HCT116 (cell line): ENCODE data around the gene FUOM. TPM values are rescaled to one million over a fixed set of nuclear protein-coding genes. Genes with fewer than 3 reads are reported as not detected.

Source experiments
- ATAC-seq: fragments of 200-7000 bp; cut with Tn5 transposase; 2 replicates; pipeline ENCODE4 v1.9.1; 2020; ENCODE audit warnings: mild to moderate bottlenecking, moderate library complexity
- BruUV-seq: library from RNA; stranded (reverse); fragments of 400-500 nt; replicated peaks from 2 replicates; lab custom pipeline; 2021; lab: Mats Ljungman, UMichigan
- CTCF ChIA-PET: fragments of 300-600 bp; sonication (Branson Sonifier 250); formaldehyde crosslinking; loops from one replicate; lab custom pipeline; 2021; ENCODE audit warnings: antibody characterized with exemption; lab: Charles Lee
- POLR2A ChIA-PET: fragments of 300-600, 350-600 bp; sonication (Branson Sonifier 250); formaldehyde crosslinking; loops from one replicate; lab custom pipeline; 2021; ENCODE audit warnings: antibody characterized with exemption; lab: Charles Lee
- RAD21 ChIA-PET, 2 experiments: fragments of 300-600 bp; sonication (Branson Sonifier 250); formaldehyde crosslinking; loops; one replicate each; lab custom pipeline; 2023; ENCODE audit warnings: low total read pairs in 2 of 2; ENCODE audit not compliant: uncharacterized antibody in 2 of 2, unreplicated experiment in 2 of 2, low non-redundant PET in 1 of 2; lab: Charles Lee
- DNase-seq: peaks from one replicate; pipeline ENCODE4 v3.0.0-alpha.2; 2010; ENCODE audit warnings: low read depth, low spot score
- H2AFZ ChIP-seq: fragments of 200-600 bp; shearing (Covaris generic), sonication (generic); 2 replicates; pipeline ENCODE4 v1.6.1; 2017; ENCODE audit warnings: low read depth, mixed run types, mixed read lengths, antibody characterized with exemption, low read length; ENCODE audit not compliant: poor library complexity, severe bottlenecking
- H3K27ac ChIP-seq: 2 replicates; pipeline ENCODE4 v1.5.1; 2012; ENCODE audit warnings: low read depth, low read length
- H3K27me3 ChIP-seq: fragments of 200-600 bp; sonication (generic); 2 replicates; pipeline ENCODE4 v1.6.1; 2016; ENCODE audit warnings: mixed run types, low read length, mixed read lengths; ENCODE audit not compliant: insufficient read depth
- H3K36me3 ChIP-seq, 2 experiments: fragments of 200-500 bp in 1 of 2; fragments of 200-600 bp in 1 of 2; sonication (Bioruptor generic) in 1 of 2; sonication (generic) in 1 of 2; 2 replicates each; pipeline versions ENCODE4 v1.5.1 to v1.6.1; 2014 to 2016; ENCODE audit warnings: low read length in 2 of 2, inconsistent platforms in 1 of 2, mixed read lengths in 1 of 2, mixed run types in 1 of 2; ENCODE audit not compliant: insufficient read depth in 2 of 2, control insufficient read depth in 1 of 2
- H3K4me1 ChIP-seq, 2 experiments: fragments of 200-600 bp in 1 of 2; sonication (generic) in 1 of 2; 2 replicates each; pipeline versions ENCODE4 v1.5.1 to v1.6.1; 2012 to 2017; ENCODE audit warnings: low read length in 2 of 2, inconsistent platforms in 1 of 2, mild to moderate bottlenecking in 1 of 2, mixed read lengths in 1 of 2, mixed run types in 1 of 2, moderate library complexity in 1 of 2; ENCODE audit not compliant: insufficient read depth in 2 of 2, control insufficient read depth in 1 of 2
- H3K4me2 ChIP-seq: fragments of 200-600 bp; sonication (generic); 2 replicates; pipeline ENCODE4 v1.6.1; 2017; ENCODE audit warnings: mixed run types, low read length, mixed read lengths
- H3K4me3 ChIP-seq, 2 experiments: fragments of 200-600 bp in 1 of 2; sonication (generic) in 1 of 2; replicated peaks in 1 of 2; 2 replicates each; pipeline ENCODE4 v1.5.1; 2011 to 2016; ENCODE audit warnings: low read length in 2 of 2, control low read depth in 1 of 2, low read depth in 1 of 2, mild to moderate bottlenecking in 1 of 2, mixed read lengths in 1 of 2, mixed run types in 1 of 2
- H3K79me2 ChIP-seq: fragments of 200-600 bp; sonication (generic); 2 replicates; pipeline ENCODE4 v1.6.1; 2017; ENCODE audit warnings: mild to moderate bottlenecking, mixed run types, low read length, moderate library complexity, mixed read lengths; ENCODE audit not compliant: insufficient read depth
- H3K9ac ChIP-seq: fragments of 200-600 bp; sonication (generic); 2 replicates; pipeline ENCODE4 v1.6.1; 2016; ENCODE audit warnings: low read length, mixed read lengths
- H3K9me2 ChIP-seq: fragments of 200-600 bp; sonication (generic), shearing (Covaris generic); 2 replicates; pipeline ENCODE4 v1.6.1; 2017; ENCODE audit warnings: mixed run types, mild to moderate bottlenecking, moderate library complexity; ENCODE audit not compliant: insufficient read depth
- H3K9me3 ChIP-seq, 2 experiments: fragments of 200-500 bp in 1 of 2; fragments of 200-600 bp in 1 of 2; sonication (Bioruptor generic) in 1 of 2; sonication (generic) in 1 of 2; 2 replicates each; pipeline ENCODE4 v1.6.1; 2014 to 2017; ENCODE audit warnings: low read length in 2 of 2, mixed read lengths in 2 of 2, inconsistent platforms in 1 of 2, low read depth in 1 of 2, mild to moderate bottlenecking in 1 of 2, mixed run types in 1 of 2, moderate library complexity in 1 of 2; ENCODE audit not compliant: control insufficient read depth in 1 of 2, insufficient read depth in 1 of 2
- H4K20me1 ChIP-seq: fragments of 200-600 bp; sonication (generic), shearing (Covaris generic); 2 replicates; pipeline ENCODE4 v1.6.1; 2017; ENCODE audit warnings: mixed run types, mild to moderate bottlenecking, moderate library complexity; ENCODE audit not compliant: insufficient read depth
- CBX3 ChIP-seq: IDR thresholded peaks from 2 replicates; pipeline ENCODE4 v1.6.1; 2012; ENCODE audit warnings: low read depth
- CEBPB ChIP-seq: IDR thresholded peaks from 2 replicates; pipeline ENCODE4 v1.6.1; 2012; ENCODE audit warnings: low read depth
- CTCF ChIP-seq, 3 experiments: fragments of 200-600 bp in 1 of 3; sonication (generic) in 1 of 3; IDR thresholded peaks in 2 of 3; conservative IDR thresholded peaks in 1 of 3; 2 replicates each; pipeline ENCODE4 v1.5.1; 2012 to 2017; ENCODE audit warnings: low read depth in 2 of 3, low read length in 2 of 3, antibody characterized with exemption in 1 of 3, borderline replicate concordance in 1 of 3, control low read depth in 1 of 3, mild to moderate bottlenecking in 1 of 3, mixed read lengths in 1 of 3, mixed run types in 1 of 3, moderate library complexity in 1 of 3; ENCODE audit not compliant: insufficient read depth in 1 of 3
- EGR1 ChIP-seq: IDR thresholded peaks from 2 replicates; pipeline ENCODE4 v1.6.1; 2012; ENCODE audit warnings: low read depth
- ELF1 ChIP-seq: IDR thresholded peaks from 2 replicates; pipeline ENCODE4 v1.6.1; 2012; ENCODE audit warnings: low read depth, borderline replicate concordance
- EZH2 ChIP-seq: fragments of 200-600 bp; sonication (generic); IDR thresholded peaks from 2 replicates; pipeline ENCODE4 v1.6.1; 2017; ENCODE audit warnings: antibody characterized with exemption, mixed run types
- FOSL1 ChIP-seq: IDR thresholded peaks from 2 replicates; pipeline ENCODE4 v1.6.1; 2012; ENCODE audit warnings: low read depth
- POLR2A ChIP-seq: IDR thresholded peaks from 2 replicates; pipeline ENCODE4 v1.7.0; 2011; ENCODE audit warnings: borderline replicate concordance; ENCODE audit not compliant: insufficient read depth, insufficient read length; ENCODE audit errors: extremely low read depth
- POLR2AphosphoS5 ChIP-seq: IDR thresholded peaks from 2 replicates; pipeline ENCODE4 v1.6.1; 2011; ENCODE audit warnings: mild to moderate bottlenecking, low read depth, low read length, moderate library complexity
- RAD21 ChIP-seq: IDR thresholded peaks from 2 replicates; pipeline ENCODE4 v1.6.1; 2012; ENCODE audit warnings: low read depth, mild to moderate bottlenecking
- SIN3A ChIP-seq: IDR thresholded peaks from 2 replicates; pipeline ENCODE4 v1.6.1; 2012; ENCODE audit warnings: low read depth
- SP1 ChIP-seq: IDR thresholded peaks from 2 replicates; pipeline ENCODE4 v1.6.1; 2012; ENCODE audit warnings: low read depth
- SRF ChIP-seq: IDR thresholded peaks from 2 replicates; pipeline ENCODE4 v1.6.1; 2012; ENCODE audit warnings: low read depth
- YY1 ChIP-seq: IDR thresholded peaks from 2 replicates; pipeline ENCODE4 v1.6.1; 2011; ENCODE audit warnings: low read length, low read depth, moderate library complexity, mild to moderate bottlenecking; ENCODE audit not compliant: insufficient replicate concordance; ENCODE audit errors: extremely low read depth
- ZBTB33 ChIP-seq: IDR thresholded peaks from 2 replicates; pipeline ENCODE4 v1.6.1; 2011; ENCODE audit warnings: mild to moderate bottlenecking, low read length, moderate library complexity; ENCODE audit not compliant: insufficient replicate concordance; ENCODE audit errors: extremely low read depth
- ZFX ChIP-seq: fragments of 450-650 bp; IDR thresholded peaks from 2 replicates; pipeline ENCODE4 v1.6.1; 2017
- ZNF274 ChIP-seq: fragments of 200-500 bp; sonication (Bioruptor generic); IDR thresholded peaks from 2 replicates; pipeline ENCODE4 v1.6.1; 2014; ENCODE audit warnings: mild to moderate bottlenecking, low read depth, low read length, inconsistent platforms
- intact Hi-C: fragments of 100-400 bp; cut with micrococcal nuclease; formaldehyde crosslinking; loops from 2 replicates; pipeline ENCODE4 v1.10.0; 2022
- total RNA-seq: library from RNA; stranded (reverse); gene quantifications from one replicate; pipeline ENCODE4 v1.2.1, GENCODE V29; 2021; ENCODE audit not compliant: unreplicated experiment
- TF ChIP-seq, protein P1 (sequence below): IDR thresholded peaks from 2 replicates; pipeline ENCODE4 v1.6.1; 2012

Gene FUOM
- total RNA-seq, 1 experiment from 2014 or later = 21.5 TPM

DNA sequence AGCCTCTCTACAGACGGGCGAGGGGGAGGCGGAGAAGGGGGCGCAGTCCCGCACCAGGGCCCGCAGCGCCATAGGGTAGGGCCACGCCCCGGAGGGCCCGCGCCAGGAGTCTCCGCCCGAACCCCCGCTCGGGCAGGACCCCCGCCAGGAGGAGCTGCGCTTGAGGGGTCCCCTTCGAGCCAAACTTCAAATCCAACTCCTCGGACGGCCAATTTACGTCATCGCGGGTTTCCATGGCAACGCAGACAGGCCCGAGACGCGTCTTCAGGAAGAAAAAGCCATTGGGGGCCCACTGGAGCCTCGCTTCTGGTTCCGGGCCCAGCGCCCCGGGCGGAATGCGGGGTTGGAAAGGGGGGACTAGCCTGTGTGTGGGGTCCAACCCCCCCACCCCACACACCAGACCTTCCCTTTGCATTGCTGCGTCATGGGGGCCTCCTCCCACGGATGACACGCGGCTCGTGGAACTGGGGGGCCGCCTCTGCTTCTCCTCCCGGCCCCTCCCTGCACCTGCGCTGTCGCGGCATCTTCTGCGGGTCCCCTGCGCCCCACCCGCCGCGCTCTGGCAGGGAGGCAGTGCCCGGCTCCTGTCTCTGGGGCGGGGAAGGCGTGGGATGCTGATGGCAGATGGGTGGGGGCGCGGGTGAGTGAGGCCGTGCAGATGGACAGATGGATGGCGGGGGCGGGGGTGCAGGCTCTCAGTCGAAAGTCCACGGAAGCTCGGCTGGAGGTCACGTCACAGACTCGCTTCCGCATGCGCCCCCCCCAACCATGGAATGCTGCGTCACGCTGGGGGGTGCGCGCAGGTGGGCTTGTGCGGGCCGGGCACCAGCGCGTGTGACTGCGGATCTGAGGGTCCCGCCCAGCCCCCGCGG lies 22.3 kb downstream of the FUOM start:
- Histone ChIP-seq H3K4me1 (no peaks in the 10 kb centered on the region), H3K4me2 (no peak overlapping the region), H3K27me3 (no peaks in the 10 kb centered on the region), H2AFZ (no peak overlapping the region), H3K36me3 (no peaks in the 10 kb centered on the region)
- RAD21 ChIA-PET = no interaction called here
- intact Hi-C loops = no loop called here
- POLR2A ChIA-PET = no interaction called here
- TF ChIP-seq SP1 (no peak), ZNF274 (no peak), CTCF (IDR thresholded peaks at IDR 0.05 in 2 of 3, conservative IDR thresholded peaks at IDR 0.05 in 1 of 3; ENCODE audit: borderline replicate concordance in 1 of 3, insufficient read depth in 1 of 3, low read depth in 2 of 3, low read length in 2 of 3) (no peak), SRF (no peak), FOSL1 (no peak), RAD21 (no peak), CEBPB (no peak), YY1 (no peak), SIN3A (no peak), ZFX (no peak), EZH2 (no peak), EGR1 (no peak), POLR2AphosphoS5 (no peak), ZBTB33 (no peak), CBX3 (no peak), POLR2A (no peak), ELF1 (no peak)
- TF ChIP-seq, protein P1, sequence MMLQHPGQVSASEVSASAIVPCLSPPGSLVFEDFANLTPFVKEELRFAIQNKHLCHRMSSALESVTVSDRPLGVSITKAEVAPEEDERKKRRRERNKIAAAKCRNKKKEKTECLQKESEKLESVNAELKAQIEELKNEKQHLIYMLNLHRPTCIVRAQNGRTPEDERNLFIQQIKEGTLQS = no peak
- TF ChIP-seq, all 23 proteins: peak for 0
- BruUV-seq = no TSS peak
- H4K20me1 ChIP-seq = no peaks in the 10 kb centered on the region
- no peak overlapping the region for H3K9ac ChIP-seq
- no peaks in the 10 kb centered on the region for H3K79me2 ChIP-seq
- DNase-seq (no peak), ATAC-seq (no peak)
- CTCF ChIA-PET = no interaction called here
- no peaks in the 10 kb centered on the region for H3K9me3 ChIP-seq
- H3K27ac ChIP-seq = no peak overlapping the region
- no peaks in the 10 kb centered on the region for H3K9me2 ChIP-seq
- H3K4me3 ChIP-seq = no peak overlapping the region
